ENCODE data around the gene NR4A3. TPM values are rescaled to one million over a fixed set of nuclear protein-coding genes. Genes with fewer than 3 reads are reported as not detected.

NR4A3 gene
- polyA plus RNA-seq, 1 donor (not counting 4 experiments of a cell fraction or from before 2014, with no cell fraction given): 0.16 TPM

- dilution Hi-C loops (cut with MboI; ENCODE audit: extremely low pct_ligation_motif_present, low sequenced_read_pairs): no loop called here
- H3K4me1 ChIP-seq (ENCODE audit: control insufficient read depth, extremely low read depth, insufficient read depth, low read length): peaks cover 18% of the 10 kb centered on the region
- no peak overlapping the region for H3K27ac ChIP-seq (ENCODE audit: control insufficient read depth, insufficient read depth, low read length)
- no peak overlapping the region for H2AFZ ChIP-seq (ENCODE audit: control insufficient read depth, low read length)
- H3K4me3 ChIP-seq (ENCODE audit: control insufficient read depth in 2 of 3, extremely low read depth in 1 of 3, insufficient read depth in 2 of 3, low read depth in 1 of 3, low read length in 3 of 3): no peak overlapping the region
- H3K79me2 ChIP-seq (ENCODE audit: control insufficient read depth, insufficient read depth, low read length): no peaks in the 10 kb centered on the region
- H3K9me1 ChIP-seq (ENCODE audit: control insufficient read depth, extremely low read depth, insufficient read depth, low read length): no peaks in the 10 kb centered on the region
- H4K20me1 ChIP-seq (ENCODE audit: control insufficient read depth, extremely low read depth, insufficient read depth, low read length): no peaks in the 10 kb centered on the region
- no peak for DNase-seq (ENCODE audit: low read depth, low spot score)
- TF ChIP-seq CTCF (optimal IDR thresholded peaks at IDR 0.05 in 1 of 3, IDR thresholded peaks at IDR 0.05 in 1 of 3, conservative IDR thresholded peaks at IDR 0.05 in 1 of 3; ENCODE audit: extremely low read depth in 1 of 3, insufficient read depth in 2 of 3, low read length in 3 of 3) (no peak), EZH2 (IDR thresholded peaks at IDR 0.05; ENCODE audit: low read length) (no peak)
- no peaks in the 10 kb centered on the region for H3K9me3 ChIP-seq (ENCODE audit: control insufficient read depth, low read depth, low read length)
- no peak overlapping the region for H3K4me2 ChIP-seq (ENCODE audit: control insufficient read depth, extremely low read depth, insufficient read depth, low read depth, low read length)
- H3K9ac ChIP-seq (ENCODE audit: control insufficient read depth, extremely low read depth, insufficient read depth, low read length): no peak overlapping the region
- H3K27me3 ChIP-seq (ENCODE audit: control insufficient read depth, extremely low read depth, insufficient read depth, low read length): no peaks in the 10 kb centered on the region
- FAIRE-seq: no peak
- H3K36me3 ChIP-seq (ENCODE audit: control insufficient read depth in 2 of 2, extremely low read depth in 1 of 2, insufficient read depth in 2 of 2, low read length in 2 of 2): no peaks in the 10 kb centered on the region
These were observed 7.9 kb upstream of the NR4A3 start for GRCh38 chr9:99813739-99814138.

- Histone ChIP-seq H4K20me1 (ENCODE audit: control insufficient read depth, extremely low read depth, insufficient read depth, low read length) (no peaks in the 10 kb centered on the region), H3K9me1 (ENCODE audit: control insufficient read depth, extremely low read depth, insufficient read depth, low read length) (no peaks in the 10 kb centered on the region), H3K9ac (ENCODE audit: control insufficient read depth, extremely low read depth, insufficient read depth, low read length) (no peak overlapping the region), H3K36me3 (ENCODE audit: control insufficient read depth in 2 of 2, extremely low read depth in 1 of 2, insufficient read depth in 2 of 2, low read length in 2 of 2) (no peaks in the 10 kb centered on the region), H3K27me3 (ENCODE audit: control insufficient read depth, extremely low read depth, insufficient read depth, low read length) (no peaks in the 10 kb centered on the region), H3K4me3 (ENCODE audit: control insufficient read depth in 2 of 3, extremely low read depth in 1 of 3, insufficient read depth in 2 of 3, low read depth in 1 of 3, low read length in 3 of 3) (no peak overlapping the region), H3K9me3 (ENCODE audit: control insufficient read depth, low read depth, low read length) (no peaks in the 10 kb centered on the region), H3K4me2 (ENCODE audit: control insufficient read depth, extremely low read depth, insufficient read depth, low read depth, low read length) (no peak overlapping the region), H3K27ac (ENCODE audit: control insufficient read depth, insufficient read depth, low read length) (no peak overlapping the region), H3K79me2 (ENCODE audit: control insufficient read depth, insufficient read depth, low read length) (no peaks in the 10 kb centered on the region), H2AFZ (ENCODE audit: control insufficient read depth, low read length) (no peak overlapping the region), H3K4me1 (ENCODE audit: control insufficient read depth, extremely low read depth, insufficient read depth, low read length) (peaks cover 20% of the 10 kb centered on the region)
- FAIRE-seq (no peak), DNase-seq (ENCODE audit: low read depth, low spot score) (no peak)
- dilution Hi-C loops (cut with MboI; ENCODE audit: extremely low pct_ligation_motif_present, low sequenced_read_pairs): no loop called here
- no peak for TF ChIP-seq EZH2 (IDR thresholded peaks at IDR 0.05; ENCODE audit: low read length)
These were observed 7.3 kb upstream of the NR4A3 start for GRCh38 chr9:99814359-99814758.

GRCh38 chr9:99816392-99816791, 5.3 kb upstream of the NR4A3 start:
- no peaks in the 10 kb centered on the region for H3K27me3 ChIP-seq (ENCODE audit: control insufficient read depth, extremely low read depth, insufficient read depth, low read length)
- H3K36me3 ChIP-seq (ENCODE audit: control insufficient read depth in 2 of 2, extremely low read depth in 1 of 2, insufficient read depth in 2 of 2, low read length in 2 of 2): no peaks in the 10 kb centered on the region
- no peak overlapping the region for H3K4me3 ChIP-seq (ENCODE audit: control insufficient read depth in 2 of 3, extremely low read depth in 1 of 3, insufficient read depth in 2 of 3, low read depth in 1 of 3, low read length in 3 of 3)
- no peak for FAIRE-seq
- H3K4me2 ChIP-seq (ENCODE audit: control insufficient read depth, extremely low read depth, insufficient read depth, low read depth, low read length): no peak overlapping the region
- no peak overlapping the region for H3K9ac ChIP-seq (ENCODE audit: control insufficient read depth, extremely low read depth, insufficient read depth, low read length)
- H4K20me1 ChIP-seq (ENCODE audit: control insufficient read depth, extremely low read depth, insufficient read depth, low read length): no peaks in the 10 kb centered on the region
- H3K27ac ChIP-seq (ENCODE audit: control insufficient read depth, insufficient read depth, low read length): no peak overlapping the region
- no peak overlapping the region for H2AFZ ChIP-seq (ENCODE audit: control insufficient read depth, low read length)
- DNase-seq (ENCODE audit: low read depth, low spot score): no peak
- no peaks in the 10 kb centered on the region for H3K9me1 ChIP-seq (ENCODE audit: control insufficient read depth, extremely low read depth, insufficient read depth, low read length)
- no peak for TF ChIP-seq EZH2 (IDR thresholded peaks at IDR 0.05; ENCODE audit: low read length)
- TF ChIP-seq CTCF (optimal IDR thresholded peaks at IDR 0.05 in 1 of 3, IDR thresholded peaks at IDR 0.05 in 1 of 3, conservative IDR thresholded peaks at IDR 0.05 in 1 of 3; ENCODE audit: extremely low read depth in 1 of 3, insufficient read depth in 2 of 3, low read length in 3 of 3): no peak
- dilution Hi-C loops (cut with MboI; ENCODE audit: extremely low pct_ligation_motif_present, low sequenced_read_pairs): no loop called here
- H3K9me3 ChIP-seq (ENCODE audit: control insufficient read depth, low read depth, low read length): no peaks in the 10 kb centered on the region
- no peaks in the 10 kb centered on the region for H3K79me2 ChIP-seq (ENCODE audit: control insufficient read depth, insufficient read depth, low read length)
- peaks cover 8% of the 10 kb centered on the region for H3K4me1 ChIP-seq (ENCODE audit: control insufficient read depth, extremely low read depth, insufficient read depth, low read length)

Data from keratinocyte (primary cell).